ENCODE measurements around the gene CFAP46. TPM values are rescaled to one million over a fixed set of nuclear protein-coding genes. Genes with fewer than 3 reads are reported as not detected.

CFAP46 gene
- total and polyA plus RNA-seq, 9 donors, result 0.50 to 22.4 (median 1.6) TPM; not detected in 1

DNA sequence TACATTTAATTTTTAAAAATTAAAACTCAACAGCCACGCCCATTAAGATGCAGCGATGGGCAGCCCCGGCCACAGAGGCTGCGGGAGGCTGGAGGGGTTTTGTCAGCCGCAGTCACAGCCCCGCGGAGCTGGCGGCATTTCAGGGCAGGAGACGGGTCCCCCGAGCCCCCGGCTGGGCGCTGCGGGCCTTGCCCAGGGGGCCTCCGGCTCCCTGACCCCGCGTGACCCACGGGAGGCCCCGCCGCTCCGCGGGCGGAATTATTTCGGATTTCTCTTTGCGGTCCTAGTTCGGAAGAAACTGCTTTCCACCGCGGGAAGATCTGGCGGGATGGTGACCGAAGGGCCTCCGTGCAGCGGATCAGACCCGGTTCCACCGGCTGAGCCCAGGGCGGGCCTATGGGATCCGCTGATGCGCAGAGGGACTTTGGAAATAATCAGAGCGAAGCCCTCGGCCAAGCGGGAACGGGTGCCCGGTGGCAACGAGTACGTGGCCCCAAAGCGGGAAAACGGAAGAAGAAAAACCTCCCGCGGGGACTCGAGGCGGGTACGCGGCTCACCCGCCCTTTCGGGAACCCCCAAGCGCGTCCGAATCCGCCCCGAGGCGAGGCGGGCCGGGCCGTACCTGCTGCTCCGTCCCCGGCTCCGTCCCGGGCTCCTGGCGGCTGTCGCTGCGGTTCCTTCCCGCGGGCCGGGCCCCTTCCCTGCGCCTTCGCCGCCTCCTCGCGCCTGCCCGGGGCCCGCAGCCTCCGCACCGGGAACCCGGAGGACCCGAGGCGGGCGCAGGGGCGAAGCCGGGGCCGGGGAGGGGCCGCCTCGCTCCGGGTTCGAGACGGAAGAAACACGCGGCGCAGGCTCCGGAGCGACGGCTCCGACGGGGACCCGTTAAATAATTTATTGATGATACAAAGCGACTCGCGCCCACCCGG, 158.2 kb downstream of the CFAP46 start:
- Histone ChIP-seq H3K27me3 (peaks cover 15% of the 10 kb centered on the region), H3K4me1 (ENCODE audit: insufficient read depth) (no peaks in the 10 kb centered on the region), H3K9me3 (peaks cover 0 to 6% of the 10 kb centered on the region in 2 donors), H3K27ac (no peak overlapping the region), H3K36me3 (no peaks in the 10 kb centered on the region), H3K4me3 (no peak overlapping the region)
- TF ChIP-seq EP300 (IDR thresholded peaks at IDR 0.05) (no peak), POLR2A (IDR thresholded peaks at IDR 0.05) (no peak)
- TF ChIP-seq, protein P1, sequence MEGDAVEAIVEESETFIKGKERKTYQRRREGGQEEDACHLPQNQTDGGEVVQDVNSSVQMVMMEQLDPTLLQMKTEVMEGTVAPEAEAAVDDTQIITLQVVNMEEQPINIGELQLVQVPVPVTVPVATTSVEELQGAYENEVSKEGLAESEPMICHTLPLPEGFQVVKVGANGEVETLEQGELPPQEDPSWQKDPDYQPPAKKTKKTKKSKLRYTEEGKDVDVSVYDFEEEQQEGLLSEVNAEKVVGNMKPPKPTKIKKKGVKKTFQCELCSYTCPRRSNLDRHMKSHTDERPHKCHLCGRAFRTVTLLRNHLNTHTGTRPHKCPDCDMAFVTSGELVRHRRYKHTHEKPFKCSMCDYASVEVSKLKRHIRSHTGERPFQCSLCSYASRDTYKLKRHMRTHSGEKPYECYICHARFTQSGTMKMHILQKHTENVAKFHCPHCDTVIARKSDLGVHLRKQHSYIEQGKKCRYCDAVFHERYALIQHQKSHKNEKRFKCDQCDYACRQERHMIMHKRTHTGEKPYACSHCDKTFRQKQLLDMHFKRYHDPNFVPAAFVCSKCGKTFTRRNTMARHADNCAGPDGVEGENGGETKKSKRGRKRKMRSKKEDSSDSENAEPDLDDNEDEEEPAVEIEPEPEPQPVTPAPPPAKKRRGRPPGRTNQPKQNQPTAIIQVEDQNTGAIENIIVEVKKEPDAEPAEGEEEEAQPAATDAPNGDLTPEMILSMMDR (IDR thresholded peaks at IDR 0.05), result no peak
- intact Hi-C loops (cut with DNase I), result loop anchor here in 1 of 4 donors (10.0 kb wide), 1 partner anchor 239 kb away; no protein-coding TSS in a partner anchor
- WGBS, 3 donors, result 21 to 23% (median 21%) methylated on average over 104 to 106 of the region's 106 CpGs
- DNase-seq, result no peak

DNA sequence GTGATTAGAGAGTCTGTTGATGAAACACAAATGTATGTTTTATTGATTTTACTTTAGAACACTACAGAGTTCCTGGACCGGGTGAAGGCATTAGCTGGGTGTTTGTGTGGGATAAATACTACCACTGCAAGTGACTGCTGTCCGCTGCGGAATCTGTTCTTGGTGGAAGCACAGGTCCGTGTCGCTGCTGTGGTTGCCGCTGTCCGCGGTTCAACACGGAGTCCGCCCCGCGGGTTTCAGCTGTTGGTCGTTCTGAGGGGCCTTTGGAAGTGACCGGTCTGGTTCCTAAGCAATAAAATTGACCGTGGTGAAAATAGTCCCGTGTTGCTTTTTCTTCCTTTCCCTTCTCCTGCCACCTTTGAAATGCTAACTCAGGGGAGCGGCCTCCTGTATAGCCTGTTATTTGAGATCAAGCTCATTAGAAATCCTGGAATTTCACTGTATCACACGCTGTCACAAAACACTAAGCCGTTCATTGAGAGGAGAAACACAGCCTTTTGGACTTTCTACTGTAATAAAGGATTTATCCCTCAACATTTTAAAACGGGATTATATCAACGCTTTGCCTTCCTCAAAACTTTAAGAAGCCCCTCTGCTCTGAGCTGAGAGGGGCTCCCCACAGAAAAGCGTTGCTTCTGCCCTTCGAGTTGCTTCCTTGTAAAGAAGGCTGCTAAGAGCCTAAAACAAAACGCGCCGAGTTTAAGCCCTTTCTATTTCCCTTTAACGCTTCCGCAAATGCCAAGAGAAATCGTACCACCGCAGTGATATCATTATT, 159.0 kb downstream of the CFAP46 start:
- TF ChIP-seq, protein P1 (IDR thresholded peaks at IDR 0.05), result no peak
- TF ChIP-seq POLR2A (IDR thresholded peaks at IDR 0.05) (no peak), EP300 (IDR thresholded peaks at IDR 0.05) (no peak)
- Histone ChIP-seq H3K27me3 (peaks cover 14% of the 10 kb centered on the region), H3K9me3 (peaks cover 0 to 6% of the 10 kb centered on the region in 2 donors), H3K4me1 (ENCODE audit: insufficient read depth) (no peaks in the 10 kb centered on the region), H3K27ac (no peak overlapping the region), H3K36me3 (no peaks in the 10 kb centered on the region), H3K4me3 (no peak overlapping the region)
- 93 to 95% (median 95%) methylated on average over 30 of the region's 30 CpGs for WGBS, 3 donors
- DNase-seq, result no peak
- intact Hi-C loops (cut with DNase I), result loop anchor here in 1 of 4 donors (10.0 kb wide), 1 partner anchor 239 kb away; no protein-coding TSS in a partner anchor

DNA sequence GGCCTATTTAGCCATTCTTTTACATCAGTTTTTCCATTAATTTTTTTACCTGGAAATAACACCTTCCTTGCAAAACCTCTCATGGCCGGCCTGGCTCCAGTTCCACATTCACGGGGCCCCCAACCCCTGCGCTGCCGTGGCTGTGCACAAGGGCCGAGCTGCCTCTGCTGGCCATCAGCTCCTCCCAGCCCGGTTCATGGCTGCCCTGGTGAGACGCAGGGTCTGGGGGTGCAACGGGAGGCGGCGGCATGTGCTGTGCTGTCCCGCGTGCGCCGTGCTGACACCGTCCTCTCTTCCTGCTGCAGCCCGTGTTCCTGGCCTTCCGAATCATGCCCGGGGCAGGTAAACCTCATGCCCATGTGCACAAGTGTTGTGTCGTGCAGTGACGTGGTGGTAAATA, 160.8 kb downstream of the CFAP46 start:
- Histone ChIP-seq H3K9me3 (peaks cover 0 to 6% of the 10 kb centered on the region in 2 donors), H3K36me3 (no peaks in the 10 kb centered on the region), H3K4me1 (ENCODE audit: insufficient read depth) (no peaks in the 10 kb centered on the region), H3K4me3 (no peak overlapping the region), H3K27me3 (peaks cover 9% of the 10 kb centered on the region), H3K27ac (no peak overlapping the region)
- intact Hi-C loops (cut with DNase I), result loop anchor here in 1 of 4 donors (10.0 kb wide), 1 partner anchor 237 kb away; no protein-coding TSS in a partner anchor
- 95 to 98% (median 97%) methylated on average over 20 of the region's 20 CpGs for WGBS, 3 donors
- TF ChIP-seq, protein P1 (IDR thresholded peaks at IDR 0.05), result no peak
- TF ChIP-seq EP300 (IDR thresholded peaks at IDR 0.05), result no peak
- no peak for TF ChIP-seq POLR2A (IDR thresholded peaks at IDR 0.05)
- no peak for DNase-seq

DNA sequence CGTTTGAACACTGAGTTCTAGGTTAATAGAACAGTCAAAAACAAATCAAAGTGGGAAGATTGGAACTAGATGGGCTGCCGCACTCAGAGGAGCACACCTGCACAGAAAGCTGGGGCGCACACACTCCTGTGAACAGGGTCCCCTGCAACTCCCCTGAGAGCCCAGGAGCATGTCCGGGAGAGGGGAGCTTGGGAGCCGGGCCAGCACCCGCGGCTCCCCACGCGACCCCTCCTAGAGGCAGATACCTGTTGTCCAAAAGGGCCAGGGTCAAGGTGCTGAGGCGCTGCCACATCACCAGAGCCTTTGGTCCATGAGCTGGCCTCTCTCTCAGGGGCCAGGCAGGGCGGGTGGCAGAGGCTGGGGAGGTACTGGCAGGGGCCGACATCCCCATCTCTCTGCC, 162.0 kb downstream of the CFAP46 start:
- no peak for TF ChIP-seq POLR2A (IDR thresholded peaks at IDR 0.05)
- TF ChIP-seq, protein P1 (IDR thresholded peaks at IDR 0.05), result no peak
- TF ChIP-seq EP300 (IDR thresholded peaks at IDR 0.05), result no peak
- intact Hi-C loops (cut with DNase I), result loop anchor here in 1 of 4 donors (10.0 kb wide), 1 partner anchor 236 kb away; no protein-coding TSS in a partner anchor
- H3K27me3 ChIP-seq, result peaks cover 9% of the 10 kb centered on the region
- DNase-seq, result no peak
- no peak overlapping the region for H3K27ac ChIP-seq
- H3K4me1 ChIP-seq (ENCODE audit: insufficient read depth), result no peaks in the 10 kb centered on the region
- H3K36me3 ChIP-seq, result no peaks in the 10 kb centered on the region
- WGBS, 3 donors, result 90 to 95% (median 91%) methylated on average over 12 of the region's 12 CpGs
- H3K4me3 ChIP-seq, result no peak overlapping the region
- peaks cover 0 to 6% of the 10 kb centered on the region in 2 donors for H3K9me3 ChIP-seq

Data from ovary (tissue), 9 donors.